ENCODE data around the gene KCTD5. TPM values are rescaled to one million over a fixed set of nuclear protein-coding genes. Genes with fewer than 3 reads are reported as not detected.
"Not testable (repeated sequence)": the region's sequence is repeated elsewhere in the genome, so short reads cannot be mapped to it uniquely, and the experiment has no call there.

KCTD5 gene
- total RNA-seq, 1 experiment from 2014 or later, result 42.1 TPM

DNA sequence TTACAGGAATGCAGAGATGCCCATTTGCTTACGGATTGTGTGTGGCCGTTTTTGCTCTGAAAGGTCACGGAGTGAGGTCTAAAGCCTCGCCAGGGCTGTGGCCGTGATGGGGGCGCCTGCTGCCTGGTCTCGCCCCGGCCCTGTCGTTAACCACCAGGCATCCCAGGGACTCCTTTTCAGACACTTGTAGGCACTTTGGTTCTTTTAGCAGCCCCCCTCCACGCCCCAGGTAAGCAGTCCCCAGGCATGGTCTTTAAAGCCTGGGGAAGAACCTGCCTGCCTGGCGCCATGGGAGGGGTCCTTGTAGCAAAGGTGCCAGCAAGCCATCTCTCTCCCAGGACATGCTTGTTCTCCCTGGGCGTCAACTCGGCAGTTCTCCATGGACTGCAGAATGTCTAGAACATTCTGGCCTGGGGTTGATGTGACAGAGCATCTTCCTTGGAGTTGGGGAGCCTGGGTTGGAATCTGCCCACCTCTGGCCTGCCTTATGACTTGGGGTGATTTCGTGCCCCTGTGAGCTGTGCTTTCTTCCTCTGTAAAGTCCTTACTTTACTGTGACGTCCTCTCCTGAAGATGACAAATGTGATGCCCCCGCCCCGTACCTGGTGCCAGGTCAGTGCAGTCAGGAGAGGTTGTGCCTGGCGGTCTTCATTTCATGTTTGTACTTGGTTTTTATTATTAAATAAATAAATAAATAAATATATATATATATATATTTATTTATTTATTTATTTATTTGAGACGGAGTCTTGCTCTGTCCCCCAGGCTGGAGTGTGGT lies 5.4 kb downstream of the KCTD5 start:
- intact Hi-C loops (cut with micrococcal nuclease), result no loop called here
- Histone ChIP-seq H3K27ac (ENCODE audit: low read depth, low read length) (no peak overlapping the region), H3K9me2 (ENCODE audit: insufficient read depth) (no peaks in the 10 kb centered on the region), H3K4me2 (ENCODE audit: low read length) (no peak overlapping the region), H4K20me1 (ENCODE audit: insufficient read depth) (no peaks in the 10 kb centered on the region), H3K4me1 (ENCODE audit: control insufficient read depth in 1 of 2, insufficient read depth in 2 of 2, low read length in 2 of 2) (peaks cover 2 to 7% of the 10 kb centered on the region in 2 experiments; a peak in 3 of 4 replicates), H3K4me3 (replicated peaks in 1 of 2; ENCODE audit: low read depth in 1 of 2, low read length in 2 of 2) (no peak overlapping the region), H3K79me2 (ENCODE audit: insufficient read depth, low read length) (peaks cover 65% of the 10 kb centered on the region), H3K9me3 (ENCODE audit: control insufficient read depth in 1 of 2, insufficient read depth in 1 of 2, low read depth in 1 of 2, low read length in 2 of 2) (no peaks in the 10 kb centered on the region), H3K27me3 (ENCODE audit: insufficient read depth, low read length) (no peaks in the 10 kb centered on the region), H3K36me3 (ENCODE audit: control insufficient read depth in 1 of 2, insufficient read depth in 2 of 2, low read length in 2 of 2) (no peaks in the 10 kb centered on the region; a peak in 1 of 4 replicates), H3K9ac (ENCODE audit: low read length) (no peak overlapping the region), H2AFZ (ENCODE audit: low read depth, low read length, poor library complexity, severe bottlenecking) (no peak overlapping the region)
- ChIA-PET RAD21 (ENCODE audit: low non-redundant PET in 1 of 2, low total read pairs in 2 of 2, uncharacterized antibody in 2 of 2, unreplicated experiment in 2 of 2) (no interaction called here), POLR2A (no interaction called here), CTCF (no interaction called here)
- ATAC-seq (no peak), DNase-seq (ENCODE audit: low read depth, low spot score) (no peak)
- TF ChIP-seq ELF1 (IDR thresholded peaks at IDR 0.05; ENCODE audit: borderline replicate concordance, low read depth), result no peak
- no peak for TF ChIP-seq SIN3A (IDR thresholded peaks at IDR 0.05; ENCODE audit: low read depth)
- no peak for TF ChIP-seq CEBPB (IDR thresholded peaks at IDR 0.05; ENCODE audit: low read depth)
- BruUV-seq (replicated peaks), result no TSS peak

DNA sequence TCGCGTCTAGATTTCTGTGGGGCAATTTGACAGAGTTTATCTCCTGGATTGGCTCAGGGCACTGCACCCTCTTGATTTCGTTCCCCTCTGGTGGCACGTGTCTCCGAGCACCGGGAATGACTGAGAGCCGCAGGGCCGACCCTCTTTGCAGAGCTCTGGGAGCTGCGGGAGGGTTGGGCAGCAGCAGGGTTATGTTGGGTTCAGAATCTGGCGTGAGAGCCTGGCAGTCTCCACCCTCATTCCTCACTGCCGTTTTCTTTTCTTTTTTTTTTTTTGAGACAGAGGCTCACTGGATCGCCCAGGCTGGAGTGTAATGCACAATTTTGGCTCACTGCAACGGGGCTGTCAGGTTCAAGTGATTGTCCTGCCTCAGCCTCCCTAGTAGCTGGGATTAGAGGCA lies 7.1 kb downstream of the KCTD5 start:
- DNase-seq (ENCODE audit: low read depth, low spot score); H2AFZ ChIP-seq (ENCODE audit: low read depth, low read length, poor library complexity, severe bottlenecking); H3K9me2 ChIP-seq (ENCODE audit: insufficient read depth); H4K20me1 ChIP-seq (ENCODE audit: insufficient read depth); H3K4me1 ChIP-seq (ENCODE audit: control insufficient read depth in 1 of 2, insufficient read depth in 2 of 2, low read length in 2 of 2); H3K9ac ChIP-seq (ENCODE audit: low read length); POLR2A ChIA-PET; H3K27me3 ChIP-seq (ENCODE audit: insufficient read depth, low read length); H3K4me3 ChIP-seq (replicated peaks in 1 of 2; ENCODE audit: low read depth in 1 of 2, low read length in 2 of 2); CTCF ChIA-PET; H3K36me3 ChIP-seq (ENCODE audit: control insufficient read depth in 1 of 2, insufficient read depth in 2 of 2, low read length in 2 of 2); BruUV-seq (replicated peaks); H3K27ac ChIP-seq (ENCODE audit: low read depth, low read length); H3K9me3 ChIP-seq (ENCODE audit: control insufficient read depth in 1 of 2, insufficient read depth in 1 of 2, low read depth in 1 of 2, low read length in 2 of 2); H3K4me2 ChIP-seq (ENCODE audit: low read length); RAD21 ChIA-PET (ENCODE audit: low non-redundant PET in 1 of 2, low total read pairs in 2 of 2, uncharacterized antibody in 2 of 2, unreplicated experiment in 2 of 2); ATAC-seq; intact Hi-C loops (cut with micrococcal nuclease): not testable (repeated sequence)
- peaks cover 60% of the 10 kb centered on the region for H3K79me2 ChIP-seq (ENCODE audit: insufficient read depth, low read length)
